Ovary (tissue), 9 donors: ENCODE data around the gene MTMR2. TPM values are rescaled to one million over a fixed set of nuclear protein-coding genes. Genes with fewer than 3 reads are reported as not detected.
"Not testable (repeated sequence)": the region's sequence is repeated elsewhere in the genome, so short reads cannot be mapped to it uniquely, and the experiment has no call there.

ENCODE experiments used
- DNase-seq, 5 donors: peaks; one replicate each; pipeline ENCODE4 v3.0.0-alpha.2; 2019 to 2020
- H3K27ac ChIP-seq, 2 donors: fragments of 200-600 bp; one replicate each; pipeline versions ENCODE4 v1.5.1 to v1.8.0; 2019 to 2022
- H3K27me3 ChIP-seq: fragments of 200-600 bp; one replicate; pipeline ENCODE4 v1.8.0; 2022
- H3K36me3 ChIP-seq: fragments of 200-600 bp; sonication (generic); one replicate; pipeline ENCODE4 v1.5.1; 2019
- H3K4me1 ChIP-seq: one replicate; pipeline ENCODE4 v1.8.1; 2013; ENCODE audit warnings: mild to moderate bottlenecking, moderate library complexity; ENCODE audit not compliant: insufficient read depth
- H3K4me3 ChIP-seq: fragments of 200-600 bp; sonication (generic); one replicate; pipeline ENCODE4 v1.5.1; 2017
- H3K9me3 ChIP-seq, 2 donors: fragments of 200-600 bp in 1 of 2; sonication (generic) in 1 of 2; one replicate each; pipeline versions ENCODE4 v1.5.1 to v1.8.1; 2013 to 2019; ENCODE audit warnings: mild to moderate bottlenecking in 1 of 2, moderate library complexity in 1 of 2
- CTCF ChIP-seq, 3 donors: fragments of 450-650 bp in 2 of 3; fragments of 200-600 bp in 1 of 3; IDR thresholded peaks; one replicate each; pipeline versions ENCODE4 v1.5.1 to v1.8.0; 2016 to 2022; ENCODE audit warnings: antibody characterized with exemption in 3 of 3, mild to moderate bottlenecking in 1 of 3
- EP300 ChIP-seq: sonication (generic); formaldehyde crosslinking; IDR thresholded peaks from one replicate; pipeline ENCODE4 v1.6.1; 2017; ENCODE audit warnings: antibody characterized with exemption
- POLR2A ChIP-seq: fragments of 450-650 bp; IDR thresholded peaks from one replicate; pipeline ENCODE4 v1.6.1; 2017; ENCODE audit warnings: antibody characterized with exemption, mild to moderate bottlenecking, moderate library complexity
- WGBS, 3 donors: extraction: QIAGEN DNeasy Blood & Tissue Kit in 1 of 3; methylation state at CpG; one replicate each; pipeline versions ENCODE4 v1.1.5 to v1.1.7; 2013 to 2017; 5-methylcytosine and 5-hydroxymethylcytosine counted together
- intact Hi-C, 4 donors: fragments of 100-400 bp; cut with DNase I; formaldehyde crosslinking; loops; one replicate each; pipeline versions ENCODE4 v1.11.0 to v1.15.1; 2022 to 2023
- polyA plus RNA-seq, 2 donors: library from polyadenylated mRNA; stranded (reverse); fragments of 200-250 nt in 1 of 2; fragments of 350-450 nt in 1 of 2; fragmentation: Illumina TruSeq in 1 of 2; extraction: RNeasy Lipid Tissue Mini Kit (QIAGEN cat#74804) in 1 of 2; gene quantifications; one replicate each; pipeline ENCODE4 v1.2.3, GENCODE V29; 2013 to 2014
- total RNA-seq, 7 donors: library from RNA; depleted of rRNA in 2 of 7; stranded (reverse); fragments of >200 nt in 2 of 7; fragmentation: NEBNext Ultra II Directional in 3 of 7; extraction: Animal tissue kit (Norgen Biotek cat#: 25700) in 3 of 7; gene quantifications; one replicate each; pipeline versions ENCODE4 v1.1.0 to v1.2.4, GENCODE V29; 2016 to 2023
- donor health status: DM: no; HTN: no; CAD: no; lungs with moderate emphysema.
- donor health status: DM: no; HTN: no; CAD: no.
- donor health status: Bipolar disorder and iron deficiency.
- donor health status: DM: yes; HTN: yes; CAD: no.
- donor health status: DM: no; HTN: no; CAD: no.
- donor health status: DM: yes; HTN: yes; CAD: no.

Gene MTMR2
- total and polyA plus RNA-seq, 9 donors = 14.1 to 42.5 (median 24.3) TPM

- no peaks in the 10 kb centered on the region for H3K4me1 ChIP-seq
- no peak overlapping the region for H3K4me3 ChIP-seq
- no peak for DNase-seq
- no peaks in the 10 kb centered on the region for H3K27me3 ChIP-seq
- no peak overlapping the region for H3K27ac ChIP-seq
- H3K36me3 ChIP-seq = no peaks in the 10 kb centered on the region
- no peak for TF ChIP-seq CTCF (IDR thresholded peaks at IDR 0.05)
- TF ChIP-seq EP300 = no peak
- TF ChIP-seq POLR2A = no peak
- H3K9me3 ChIP-seq = no peaks in the 10 kb centered on the region
- intact Hi-C loops = no loop called here
- 75 to 90% (median 76%) methylated on average over 1 of the region's 1 CpG for WGBS, 3 donors
Measured at GRCh38 chr11:95884376-95884775, 39.5 kb downstream of the MTMR2 start.

- Histone ChIP-seq H3K27ac (no peak overlapping the region), H3K4me3 (no peak overlapping the region), H3K27me3 (no peaks in the 10 kb centered on the region), H3K4me1 (no peaks in the 10 kb centered on the region), H3K9me3 (no peaks in the 10 kb centered on the region), H3K36me3 (no peaks in the 10 kb centered on the region)
- intact Hi-C loops = no loop called here
- 71 to 82% (median 75%) methylated on average over 1 of the region's 1 CpG for WGBS, 3 donors
- no peak for DNase-seq
- TF ChIP-seq CTCF (IDR thresholded peaks at IDR 0.05) (no peak), EP300 (no peak), POLR2A (no peak)
Measured at GRCh38 chr11:95883381-95883780, 40.5 kb downstream of the MTMR2 start.

GRCh38 chr11:95877291-95877690 is 46.6 kb downstream of the MTMR2 start:
- intact Hi-C loops = no loop called here
- H3K9me3 ChIP-seq = no peaks in the 10 kb centered on the region
- H3K4me3 ChIP-seq = no peak overlapping the region
- TF ChIP-seq EP300 (no peak), CTCF (IDR thresholded peaks at IDR 0.05) (no peak), POLR2A (no peak)
- H3K27me3 ChIP-seq = no peaks in the 10 kb centered on the region
- no peak overlapping the region for H3K27ac ChIP-seq
- H3K4me1 ChIP-seq = no peaks in the 10 kb centered on the region
- no peaks in the 10 kb centered on the region for H3K36me3 ChIP-seq
- no peak for DNase-seq
- WGBS, 3 donors = 44 to 72% (median 60%) methylated on average over 2 of the region's 2 CpGs

- intact Hi-C loops, H3K9me3 ChIP-seq, DNase-seq, H3K27me3 ChIP-seq, H3K4me1 ChIP-seq, H3K4me3 ChIP-seq, H3K27ac ChIP-seq, H3K36me3 ChIP-seq: not testable (repeated sequence)
- 97 to 98% (median 98%) methylated on average over 3 of the region's 3 CpGs for WGBS, 3 donors
Measured at GRCh38 chr11:95870877-95871276, 53.0 kb downstream of the MTMR2 start.

GRCh38 chr11:95867105-95867504 is 56.8 kb downstream of the MTMR2 start:
- Histone ChIP-seq H3K36me3 (no peaks in the 10 kb centered on the region), H3K9me3 (no peaks in the 10 kb centered on the region), H3K4me3 (no peak overlapping the region), H3K27me3 (peaks cover 2% of the 10 kb centered on the region), H3K27ac (no peak overlapping the region), H3K4me1 (no peaks in the 10 kb centered on the region)
- intact Hi-C loops = no loop called here
- no peak for TF ChIP-seq EP300
- no peak for TF ChIP-seq POLR2A
- no peak for TF ChIP-seq CTCF (IDR thresholded peaks at IDR 0.05)
- no peak for DNase-seq
- 93 to 96% (median 94%) methylated on average over 6 of the region's 6 CpGs for WGBS, 3 donors
